Activated CD4-positive, alpha-beta memory T cell treated with anti-CD3 and anti-CD28 coated beads for 36 hours (primary cell): ENCODE data around the gene SPAG16. TPM values are rescaled to one million over a fixed set of nuclear protein-coding genes. Genes with fewer than 3 reads are reported as not detected.
"Not testable (repeated sequence)": the region's sequence is repeated elsewhere in the genome, so short reads cannot be mapped to it uniquely, and the experiment has no call there.

Experiments
- CTCF ChIA-PET: fragments of 350-600 bp; sonication (Branson Sonifier 250); formaldehyde crosslinking; loops from one replicate; lab custom pipeline; 2021; ENCODE audit warnings: antibody characterized with exemption, inconsistent platforms; lab: Charles Lee
- POLR2A ChIA-PET: fragments of 350-600 bp; sonication (Branson Sonifier 250); formaldehyde crosslinking; loops from one replicate; lab custom pipeline; 2021; ENCODE audit warnings: antibody characterized with exemption; lab: Charles Lee
- DNase-seq: peaks from one replicate; pipeline ENCODE4 v3.0.0-alpha.2; 2020
- H3K27ac Mint-ChIP-seq: one replicate; pipeline ENCODE4 v1.8.0; 2021; ENCODE audit warnings: mixed read lengths
- H3K27me3 Mint-ChIP-seq: one replicate; pipeline ENCODE4 v1.8.0; 2021; ENCODE audit warnings: mixed read lengths
- H3K36me3 Mint-ChIP-seq: one replicate; pipeline ENCODE4 v1.8.0; 2021; ENCODE audit warnings: mixed read lengths
- H3K4me1 Mint-ChIP-seq: one replicate; pipeline ENCODE4 v1.8.0; 2021; ENCODE audit warnings: low read depth, mixed read lengths
- H3K4me3 Mint-ChIP-seq: one replicate; pipeline ENCODE4 v1.8.0; 2021; ENCODE audit warnings: mild to moderate bottlenecking, mixed read lengths
- H3K9me3 Mint-ChIP-seq: one replicate; pipeline ENCODE4 v1.8.0; 2021; ENCODE audit warnings: mixed read lengths
- intact Hi-C: fragments of 100-400 bp; cut with micrococcal nuclease; formaldehyde crosslinking; loops from one replicate; pipeline ENCODE4 v1.15.1; 2023
- total RNA-seq, 2 experiments: library from RNA; stranded (reverse); gene quantifications; one replicate each; pipeline ENCODE4 v1.2.3, GENCODE V29; 2021

SPAG16 gene
- total RNA-seq, 2 experiments from 2014 or later, result 9.1 to 10.4 TPM

DNA sequence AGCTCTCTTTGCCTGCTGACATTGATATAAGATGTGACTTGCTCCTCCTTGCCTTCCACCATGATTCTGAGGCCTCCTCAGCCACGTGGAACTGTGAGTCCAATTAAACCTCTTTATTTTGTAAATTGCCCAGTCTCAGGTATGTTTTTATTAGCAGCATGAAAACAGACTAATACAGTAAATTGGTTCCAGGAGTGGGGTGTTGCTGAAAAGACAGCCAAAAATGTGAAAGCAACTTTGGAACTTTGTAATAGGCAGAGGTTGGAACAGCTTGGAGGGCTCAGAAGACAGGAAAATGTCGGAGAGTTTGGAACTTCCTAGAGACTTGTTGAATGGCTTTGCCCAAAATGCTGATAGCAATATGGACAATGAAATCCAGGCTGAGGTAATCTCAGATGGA lies 7.1 kb upstream of the SPAG16 start:
- CTCF ChIA-PET, H3K27ac Mint-ChIP-seq, H3K36me3 Mint-ChIP-seq, H3K4me1 Mint-ChIP-seq, H3K27me3 Mint-ChIP-seq, H3K4me3 Mint-ChIP-seq, DNase-seq, intact Hi-C loops, POLR2A ChIA-PET, H3K9me3 Mint-ChIP-seq: not testable (repeated sequence)

DNA sequence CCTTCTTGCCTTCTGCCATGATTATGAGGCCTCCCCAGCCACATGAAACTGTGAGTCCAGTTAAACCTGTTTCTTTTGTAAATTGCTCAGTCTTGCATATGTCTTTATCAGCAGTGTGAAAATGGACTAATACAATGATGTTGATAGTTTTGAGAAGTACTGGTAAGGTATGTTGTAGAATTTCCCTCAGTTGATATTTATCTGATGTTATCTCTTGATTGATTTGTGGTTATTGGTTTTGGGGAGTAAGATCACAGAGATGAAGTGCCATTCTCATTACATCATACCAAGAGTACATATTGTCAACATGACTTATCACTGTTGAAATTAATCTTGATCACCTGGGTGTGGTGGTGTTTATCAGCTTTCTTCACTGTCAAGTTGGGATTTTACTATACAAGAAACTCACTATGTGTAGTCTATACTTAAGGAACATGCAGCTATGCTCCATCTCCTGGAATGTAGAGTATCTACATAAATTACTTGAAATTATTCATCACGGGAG lies 5.1 kb upstream of the SPAG16 start:
- ChIA-PET CTCF (no interaction called here), POLR2A (no interaction called here)
- no peak for DNase-seq

GRCh38 chr2:213279971-213280370 lies 4.3 kb upstream of the SPAG16 start:
- ChIA-PET POLR2A (no interaction called here), CTCF (no interaction called here)
- no peak for DNase-seq
- H3K4me3 Mint-ChIP-seq, result no peak overlapping the region
- H3K36me3 Mint-ChIP-seq, result peaks cover 6% of the 10 kb centered on the region
- intact Hi-C loops, result no loop called here
- no peak overlapping the region for H3K27ac Mint-ChIP-seq
- peaks cover 9% of the 10 kb centered on the region for H3K9me3 Mint-ChIP-seq
- peaks cover 7% of the 10 kb centered on the region for H3K27me3 Mint-ChIP-seq
- H3K4me1 Mint-ChIP-seq, result peaks cover 14% of the 10 kb centered on the region

More for the DNA sequence above, 5.1 kb upstream of the SPAG16 start:
- no peak overlapping the region for H3K4me3 Mint-ChIP-seq
- peaks cover 6% of the 10 kb centered on the region for H3K36me3 Mint-ChIP-seq
- intact Hi-C loops, result no loop called here
- peaks cover 9% of the 10 kb centered on the region for H3K9me3 Mint-ChIP-seq
- H3K27ac Mint-ChIP-seq, result no peak overlapping the region
- peaks cover 9% of the 10 kb centered on the region for H3K4me1 Mint-ChIP-seq
- H3K27me3 Mint-ChIP-seq, result peaks cover 7% of the 10 kb centered on the region

DNA sequence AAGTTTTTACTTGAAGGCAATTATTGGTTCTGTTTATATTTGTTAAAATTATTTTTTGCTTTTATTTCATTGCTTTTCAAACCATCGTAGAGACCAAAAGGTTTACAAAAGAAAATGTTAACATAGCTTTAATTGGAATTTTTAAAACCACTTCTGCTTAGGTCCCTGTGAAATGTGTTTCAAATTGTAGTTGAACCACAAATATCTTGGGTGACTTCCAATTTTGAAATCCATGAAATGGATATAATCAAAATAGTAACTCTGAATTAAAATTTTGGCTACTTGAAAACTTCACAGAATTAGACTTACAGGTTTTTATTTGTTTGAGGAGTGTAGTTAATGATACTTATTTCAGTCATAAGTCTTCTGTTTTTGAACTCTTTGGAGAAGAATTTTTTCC lies 3.1 kb upstream of the SPAG16 start:
- DNase-seq, result no peak
- Mint-ChIP-seq H3K27me3 (peaks cover 7% of the 10 kb centered on the region), H3K27ac (no peak overlapping the region), H3K36me3 (peaks cover 6% of the 10 kb centered on the region), H3K9me3 (peaks cover 9% of the 10 kb centered on the region), H3K4me3 (no peak overlapping the region), H3K4me1 (peaks cover 23% of the 10 kb centered on the region)
- ChIA-PET POLR2A (no interaction called here), CTCF (interaction anchor here (0.8 kb wide), 1 partner anchor 360 kb away, joined by 3 read pairs; no protein-coding TSS in a partner anchor)
- intact Hi-C loops, result no loop called here

DNA sequence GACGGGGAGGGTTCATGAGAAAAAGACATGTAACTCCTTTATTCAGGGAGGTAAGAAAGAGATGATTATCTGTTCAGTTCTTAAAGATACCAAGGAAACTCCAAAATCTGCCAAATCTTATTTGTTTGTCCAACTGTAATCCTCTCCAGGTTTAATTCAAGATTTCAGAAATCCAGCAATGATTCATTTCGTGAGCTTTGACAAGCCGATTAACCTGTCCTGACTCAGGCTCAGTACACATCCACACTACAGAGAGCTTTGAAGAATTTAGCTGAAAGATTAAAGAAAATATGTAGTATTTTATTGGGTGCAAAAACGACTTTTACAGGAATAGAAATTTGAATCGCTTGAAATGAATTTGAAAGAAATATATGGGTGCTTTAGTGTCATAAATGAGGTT lies 1.1 kb downstream of the SPAG16 start:
- CTCF ChIA-PET, result interaction anchor here (1.2 kb wide), 1 partner anchor 38 kb away, joined by 3 read pairs; no protein-coding TSS in a partner anchor

GRCh38 chr2:213286161-213286560 lies 1.9 kb downstream of the SPAG16 start:
- ChIA-PET POLR2A (no interaction called here), CTCF (interaction anchor here (1.2 kb wide), 1 partner anchor 38 kb away, joined by 3 read pairs; no protein-coding TSS in a partner anchor)
- H3K4me3 Mint-ChIP-seq, result no peak overlapping the region
- H3K36me3 Mint-ChIP-seq, result no peaks in the 10 kb centered on the region
- H3K27me3 Mint-ChIP-seq, result no peaks in the 10 kb centered on the region
- H3K9me3 Mint-ChIP-seq, result no peaks in the 10 kb centered on the region
- intact Hi-C loops, result no loop called here
- no peak overlapping the region for H3K27ac Mint-ChIP-seq
- peaks cover 28% of the 10 kb centered on the region for H3K4me1 Mint-ChIP-seq
- no peak for DNase-seq

More for the DNA sequence above, 1.1 kb downstream of the SPAG16 start:
- H3K27ac Mint-ChIP-seq, result no peak overlapping the region
- POLR2A ChIA-PET, result no interaction called here
- H3K4me3 Mint-ChIP-seq, result peak overlapping the region; percentile 9
- no peaks in the 10 kb centered on the region for H3K36me3 Mint-ChIP-seq
- no peak for DNase-seq
- H3K27me3 Mint-ChIP-seq, result no peaks in the 10 kb centered on the region
- H3K9me3 Mint-ChIP-seq, result no peaks in the 10 kb centered on the region
- peaks cover 28% of the 10 kb centered on the region for H3K4me1 Mint-ChIP-seq
- intact Hi-C loops, result no loop called here

DNA sequence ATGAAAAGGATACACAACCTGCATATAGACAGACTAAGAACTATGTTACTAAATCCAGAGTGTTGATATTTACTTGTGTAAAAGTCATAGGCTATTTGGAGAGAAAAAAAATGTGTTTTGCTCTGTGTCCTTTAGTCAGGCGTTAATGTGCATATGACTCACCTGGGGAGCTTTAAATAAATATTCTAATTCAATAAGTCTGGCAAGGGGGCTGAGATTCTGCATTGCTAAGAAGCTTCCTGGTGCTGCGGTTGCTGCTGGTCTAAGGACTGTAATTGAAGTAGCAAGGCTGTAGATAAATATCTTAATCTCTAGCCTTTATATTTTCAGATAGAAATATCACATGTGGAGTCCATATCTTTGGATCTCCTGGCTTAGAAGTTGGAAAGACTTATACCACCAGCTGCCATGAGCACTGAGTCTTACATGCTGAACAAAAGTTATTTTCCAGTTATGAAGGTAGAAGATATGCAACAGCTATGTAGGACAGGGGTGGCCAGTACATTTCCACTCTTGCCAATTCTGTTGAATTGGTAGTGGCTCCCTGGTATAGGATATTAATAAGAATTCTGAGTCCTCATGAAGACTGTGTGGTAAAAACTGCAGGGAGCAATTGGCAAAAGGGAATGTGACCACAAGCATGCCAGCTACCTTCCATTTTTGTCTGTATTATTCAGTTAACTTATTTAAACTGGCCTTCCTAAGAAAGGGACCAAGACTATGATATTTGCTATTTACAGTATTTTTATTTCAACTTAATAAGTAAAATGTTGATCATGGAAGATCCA lies 4.8 kb downstream of the SPAG16 start:
- H3K4me1 Mint-ChIP-seq, result peaks cover 19% of the 10 kb centered on the region
- no peak overlapping the region for H3K27ac Mint-ChIP-seq
- intact Hi-C loops, result no loop called here
- no peaks in the 10 kb centered on the region for H3K9me3 Mint-ChIP-seq
- ChIA-PET POLR2A (no interaction called here), CTCF (no interaction called here)
- no peak for DNase-seq
- no peaks in the 10 kb centered on the region for H3K36me3 Mint-ChIP-seq
- no peaks in the 10 kb centered on the region for H3K27me3 Mint-ChIP-seq
- no peak overlapping the region for H3K4me3 Mint-ChIP-seq

DNA sequence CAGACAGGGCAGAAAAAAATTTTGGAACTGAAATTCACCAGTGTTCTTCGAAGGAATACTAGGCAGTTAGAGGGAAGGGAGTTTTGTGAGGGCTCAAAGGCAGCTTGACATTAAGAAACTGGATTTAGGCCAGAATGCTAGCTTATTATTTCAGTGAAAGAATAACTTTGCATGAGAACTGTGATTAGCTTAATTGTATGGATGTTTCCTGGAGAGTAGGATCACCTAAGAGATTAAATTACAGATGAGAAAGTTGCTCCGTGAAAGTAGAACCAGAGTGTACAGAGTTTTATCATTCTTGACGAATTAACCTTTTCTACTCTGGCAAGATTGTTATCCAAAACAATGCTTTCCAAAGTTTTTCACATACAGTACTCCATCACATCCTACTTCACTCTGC lies 6.2 kb downstream of the SPAG16 start:
- Mint-ChIP-seq H3K27me3 (no peaks in the 10 kb centered on the region), H3K4me3 (no peak overlapping the region), H3K4me1 (peaks cover 9% of the 10 kb centered on the region), H3K9me3 (no peaks in the 10 kb centered on the region), H3K27ac (no peak overlapping the region), H3K36me3 (no peaks in the 10 kb centered on the region)
- intact Hi-C loops, result no loop called here
- CTCF ChIA-PET, result no interaction called here
- no peak for DNase-seq
- POLR2A ChIA-PET, result no interaction called here

- ChIA-PET CTCF (no interaction called here), POLR2A (no interaction called here)
- H3K27ac Mint-ChIP-seq, result no peak overlapping the region
- intact Hi-C loops, result no loop called here
- H3K36me3 Mint-ChIP-seq, result peaks cover 17% of the 10 kb centered on the region
- no peak overlapping the region for H3K4me3 Mint-ChIP-seq
- no peaks in the 10 kb centered on the region for H3K9me3 Mint-ChIP-seq
- no peaks in the 10 kb centered on the region for H3K27me3 Mint-ChIP-seq
- no peak for DNase-seq
- no peaks in the 10 kb centered on the region for H3K4me1 Mint-ChIP-seq
Measured at GRCh38 chr2:213296270-213296669, 12.0 kb downstream of the SPAG16 start.

- ChIA-PET CTCF (no interaction called here), POLR2A (no interaction called here)
- Mint-ChIP-seq H3K4me3 (no peak overlapping the region), H3K36me3 (peaks cover 54% of the 10 kb centered on the region), H3K27ac (no peak overlapping the region), H3K27me3 (no peaks in the 10 kb centered on the region), H3K9me3 (peaks cover 28% of the 10 kb centered on the region), H3K4me1 (no peaks in the 10 kb centered on the region)
- no peak for DNase-seq
- intact Hi-C loops, result no loop called here
Measured at GRCh38 chr2:213306316-213306942, 22.2 kb downstream of the SPAG16 start.

GRCh38 chr2:213315168-213315876 lies 31.1 kb downstream of the SPAG16 start:
- Mint-ChIP-seq H3K9me3 (no peaks in the 10 kb centered on the region), H3K27ac (no peak overlapping the region), H3K36me3 (peaks cover 34% of the 10 kb centered on the region), H3K4me3 (no peak overlapping the region), H3K4me1 (no peaks in the 10 kb centered on the region), H3K27me3 (no peaks in the 10 kb centered on the region)
- POLR2A ChIA-PET, result no interaction called here
- no peak for DNase-seq
- CTCF ChIA-PET, result no interaction called here
- intact Hi-C loops, result no loop called here

DNA sequence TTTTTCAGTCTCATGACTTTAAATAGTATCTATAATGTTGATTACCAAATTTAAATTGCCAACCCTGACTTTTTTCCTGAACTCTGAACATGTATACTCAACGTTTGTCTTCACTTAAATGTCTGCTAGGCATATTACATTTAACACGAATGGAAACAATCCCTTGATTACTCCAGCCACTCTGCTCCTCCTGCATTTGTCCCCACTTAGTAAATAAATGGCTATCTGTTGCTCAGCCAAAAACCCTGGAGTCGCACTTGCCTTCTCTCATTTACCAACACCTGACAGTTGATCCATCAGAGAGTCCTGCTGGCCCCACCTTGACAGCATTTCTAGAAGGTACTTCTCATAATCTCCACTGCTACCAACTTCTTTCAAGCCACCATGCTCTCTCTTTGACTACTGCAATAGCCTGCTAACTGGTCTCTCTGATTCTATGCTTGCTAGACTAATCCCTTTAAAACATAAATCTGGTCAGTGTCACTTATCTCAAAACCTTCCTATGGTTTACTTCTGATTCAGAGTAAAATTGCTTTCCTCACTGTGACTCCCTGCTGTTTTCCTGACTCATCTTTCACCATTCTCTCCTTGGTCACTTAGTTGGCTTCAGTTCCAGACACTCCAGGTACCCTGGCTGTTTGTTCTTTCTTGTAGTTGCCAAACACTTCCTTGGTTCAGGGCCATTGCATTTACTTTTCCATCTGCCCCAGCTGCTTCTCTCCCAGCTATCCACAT lies 31.9 kb downstream of the SPAG16 start:
- Mint-ChIP-seq H3K4me3 (no peak overlapping the region), H3K27me3 (no peaks in the 10 kb centered on the region), H3K36me3 (peaks cover 39% of the 10 kb centered on the region), H3K4me1 (no peaks in the 10 kb centered on the region), H3K9me3 (no peaks in the 10 kb centered on the region), H3K27ac (no peak overlapping the region)
- DNase-seq, result no peak
- ChIA-PET POLR2A (no interaction called here), CTCF (no interaction called here)
- intact Hi-C loops, result no loop called here
